GM18505 (cell line): ENCODE results near the gene KMT2C.
A peak's percentile ranks its signal among the peaks of the same experiment; 100 is the strongest.
"Not testable (repeated sequence)": the region's sequence is repeated elsewhere in the genome, so short reads cannot be mapped to it uniquely, and the experiment has no call there.

Experiments
- ATAC-seq: cut with Tn5 transposase; IDR thresholded peaks from one replicate; pipeline ENCODE4 v1.9.1; 2021; ENCODE audit not compliant: unreplicated experiment
- POLR2A ChIP-seq: IDR thresholded peaks from 4 replicates; pipeline ENCODE4 v1.6.1; 2011; ENCODE audit warnings: borderline replicate concordance; ENCODE audit not compliant: insufficient read depth, insufficient read length; ENCODE audit errors: extremely low read depth

Gene KMT2C

GRCh38 chr7:152435384-152436110 is at the start of gene KMT2C:
Gene KMT2C (minus strand): TSS chr7:152436003. CDS start chr7:152435786, 217 bp downstream.
- peak; percentile 38 for TF ChIP-seq POLR2A
- peak; percentile 16 for ATAC-seq

- TF ChIP-seq POLR2A: no peak
- ATAC-seq: no peak
Measured at GRCh38 chr7:152481082-152481481, 45.3 kb upstream of the KMT2C start.

- TF ChIP-seq POLR2A: no peak
- ATAC-seq: no peak
Measured at GRCh38 chr7:152480664-152481063, 44.9 kb upstream of the KMT2C start.

- ATAC-seq: no peak
- TF ChIP-seq POLR2A: no peak
Measured at GRCh38 chr7:152479595-152479994, 43.8 kb upstream of the KMT2C start.

- no peak for TF ChIP-seq POLR2A
- ATAC-seq: no peak
Measured at GRCh38 chr7:152478140-152478539, 42.3 kb upstream of the KMT2C start.

GRCh38 chr7:152477079-152477478 is 41.3 kb upstream of the KMT2C start:
- ATAC-seq: no peak
- no peak for TF ChIP-seq POLR2A

GRCh38 chr7:152476551-152476950 is 40.7 kb upstream of the KMT2C start:
- no peak for ATAC-seq
- TF ChIP-seq POLR2A: no peak

GRCh38 chr7:152471023-152471620 is 35.3 kb upstream of the KMT2C start:
- ATAC-seq: not testable (repeated sequence)

- ATAC-seq: not testable (repeated sequence)
Measured at GRCh38 chr7:152470251-152471022, 34.6 kb upstream of the KMT2C start.

GRCh38 chr7:152469576-152469975 is 33.8 kb upstream of the KMT2C start:
- not testable (repeated sequence) for ATAC-seq

- no peak for TF ChIP-seq POLR2A
- ATAC-seq: no peak
Measured at GRCh38 chr7:152467225-152467624, 31.4 kb upstream of the KMT2C start.

GRCh38 chr7:152465119-152465387 is 29.2 kb upstream of the KMT2C start:
- TF ChIP-seq POLR2A: no peak
- ATAC-seq: no peak

- ATAC-seq: peak; percentile 38
Measured at GRCh38 chr7:152464312-152465118, 28.7 kb upstream of the KMT2C start.

More at GRCh38 chr7:152464312-152465118, 28.7 kb upstream of the KMT2C start:
- TF ChIP-seq POLR2A: peak; percentile 45
